T-helper 1 cell treated with Interleukin-12 subunit alpha and Interleukin-12 subunit beta and Interleukin-4 antibody, amounts not matched to agents 30 ng/mL and 1 ng/mL, for 36 hours (primary cell): ENCODE measurements around the gene IL1RAPL1. TPM values are rescaled to one million over a fixed set of nuclear protein-coding genes. Genes with fewer than 3 reads are reported as not detected.

Experiments used
- intact Hi-C: fragments of 100-400 bp; cut with micrococcal nuclease; formaldehyde crosslinking; loops from one replicate; pipeline ENCODE4 v1.15.1; 2024
- total RNA-seq: library from RNA; stranded (reverse); gene quantifications from 2 replicates; pipeline ENCODE4 v1.2.3, GENCODE V29; 2022

Gene IL1RAPL1
- not detected in 2 replicates for total RNA-seq

GRCh38 chrX:28586981-28587551, at the start of gene IL1RAPL1:
Gene IL1RAPL1 (plus strand): TSS chrX:28587446.
- intact Hi-C loops: no loop called here

- intact Hi-C loops: no loop called here
Observed at GRCh38 chrX:28542791-28543190, 44.5 kb upstream of the IL1RAPL1 start.

- intact Hi-C loops: no loop called here
Observed at GRCh38 chrX:28549838-28550237, 37.4 kb upstream of the IL1RAPL1 start.

GRCh38 chrX:28550331-28550872, 36.8 kb upstream of the IL1RAPL1 start:
- intact Hi-C loops: no loop called here

GRCh38 chrX:28552322-28552721, 34.9 kb upstream of the IL1RAPL1 start:
- intact Hi-C loops: no loop called here

GRCh38 chrX:28552882-28553829, 34.1 kb upstream of the IL1RAPL1 start:
- intact Hi-C loops: no loop called here

GRCh38 chrX:28576117-28576516, 11.1 kb upstream of the IL1RAPL1 start:
- intact Hi-C loops: no loop called here

- intact Hi-C loops: no loop called here
Observed at GRCh38 chrX:28581522-28581921, 5.7 kb upstream of the IL1RAPL1 start.

- intact Hi-C loops: no loop called here
Observed at GRCh38 chrX:28582511-28582910, 4.7 kb upstream of the IL1RAPL1 start.

- intact Hi-C loops: no loop called here
Observed at GRCh38 chrX:28584025-28584424, 3.2 kb upstream of the IL1RAPL1 start.

GRCh38 chrX:28585767-28586166, 1.5 kb upstream of the IL1RAPL1 start:
- intact Hi-C loops: no loop called here

- intact Hi-C loops: no loop called here
Observed at GRCh38 chrX:28586286-28586685, 960 bp upstream of the IL1RAPL1 start.

GRCh38 chrX:28589046-28589445, 1.8 kb downstream of the IL1RAPL1 start:
- intact Hi-C loops: no loop called here

- intact Hi-C loops: no loop called here
Observed at GRCh38 chrX:28590396-28590795, 3.1 kb downstream of the IL1RAPL1 start.

GRCh38 chrX:28591542-28591941, 4.3 kb downstream of the IL1RAPL1 start:
- intact Hi-C loops: no loop called here

- intact Hi-C loops: no loop called here
Observed at GRCh38 chrX:28595346-28595745, 8.1 kb downstream of the IL1RAPL1 start.

GRCh38 chrX:28599957-28600356, 12.7 kb downstream of the IL1RAPL1 start:
- intact Hi-C loops: no loop called here

GRCh38 chrX:28609003-28609402, 21.8 kb downstream of the IL1RAPL1 start:
- intact Hi-C loops: no loop called here

- intact Hi-C loops: no loop called here
Observed at GRCh38 chrX:28609917-28610613, 22.8 kb downstream of the IL1RAPL1 start.

GRCh38 chrX:28610746-28611145, 23.5 kb downstream of the IL1RAPL1 start:
- intact Hi-C loops: no loop called here

- intact Hi-C loops: no loop called here
Observed at GRCh38 chrX:28613558-28613957, 26.3 kb downstream of the IL1RAPL1 start.

GRCh38 chrX:28625223-28625622, 38.0 kb downstream of the IL1RAPL1 start:
- intact Hi-C loops: no loop called here
